22Rv1 (cell line): ENCODE data around the gene ITPR1.

Experiments
- ZFX ChIP-seq: fragments of 450-650 bp; IDR thresholded peaks from 2 replicates; pipeline ENCODE4 v1.6.1; 2017; ENCODE audit warnings: antibody characterized with exemption, borderline replicate concordance
- TF ChIP-seq, protein P1 (sequence below): fragments of 450-650 bp; IDR thresholded peaks from 2 replicates; pipeline ENCODE4 v1.5.1; 2017; ENCODE audit warnings: mild to moderate bottlenecking

DNA sequence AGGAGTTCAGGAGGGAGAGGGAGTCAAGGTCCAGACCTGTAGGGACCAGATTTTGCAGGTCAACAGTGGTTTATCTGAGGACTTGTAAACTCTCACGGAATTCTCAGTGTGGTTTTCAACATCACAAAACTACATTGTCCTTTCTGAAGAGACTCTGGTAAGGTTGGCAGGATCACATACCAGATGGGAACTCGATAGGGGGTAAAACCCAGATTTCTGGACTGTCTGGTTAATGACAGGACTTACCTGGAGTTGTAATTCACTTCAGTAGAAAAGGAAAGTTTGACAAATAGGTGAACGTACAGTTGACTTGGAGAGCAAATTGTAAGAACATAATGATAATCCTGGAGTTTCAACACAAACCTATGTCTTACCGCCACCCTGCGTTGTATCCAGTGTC is 5.3 kb downstream of the ITPR1 start:
- TF ChIP-seq, protein P1, sequence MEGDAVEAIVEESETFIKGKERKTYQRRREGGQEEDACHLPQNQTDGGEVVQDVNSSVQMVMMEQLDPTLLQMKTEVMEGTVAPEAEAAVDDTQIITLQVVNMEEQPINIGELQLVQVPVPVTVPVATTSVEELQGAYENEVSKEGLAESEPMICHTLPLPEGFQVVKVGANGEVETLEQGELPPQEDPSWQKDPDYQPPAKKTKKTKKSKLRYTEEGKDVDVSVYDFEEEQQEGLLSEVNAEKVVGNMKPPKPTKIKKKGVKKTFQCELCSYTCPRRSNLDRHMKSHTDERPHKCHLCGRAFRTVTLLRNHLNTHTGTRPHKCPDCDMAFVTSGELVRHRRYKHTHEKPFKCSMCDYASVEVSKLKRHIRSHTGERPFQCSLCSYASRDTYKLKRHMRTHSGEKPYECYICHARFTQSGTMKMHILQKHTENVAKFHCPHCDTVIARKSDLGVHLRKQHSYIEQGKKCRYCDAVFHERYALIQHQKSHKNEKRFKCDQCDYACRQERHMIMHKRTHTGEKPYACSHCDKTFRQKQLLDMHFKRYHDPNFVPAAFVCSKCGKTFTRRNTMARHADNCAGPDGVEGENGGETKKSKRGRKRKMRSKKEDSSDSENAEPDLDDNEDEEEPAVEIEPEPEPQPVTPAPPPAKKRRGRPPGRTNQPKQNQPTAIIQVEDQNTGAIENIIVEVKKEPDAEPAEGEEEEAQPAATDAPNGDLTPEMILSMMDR = no peak
- no peak for TF ChIP-seq ZFX
